NCI-H82 (cell line): Measurements from ENCODE around the gene TAF11L14.
A peak's percentile ranks its signal among the peaks of the same experiment; 100 is the strongest.

ENCODE experiments used
- DNase-seq: peaks from one replicate; lab custom pipeline; 2025; lab: John Stamatoyannopoulos, UW

Gene TAF11L14

DNA sequence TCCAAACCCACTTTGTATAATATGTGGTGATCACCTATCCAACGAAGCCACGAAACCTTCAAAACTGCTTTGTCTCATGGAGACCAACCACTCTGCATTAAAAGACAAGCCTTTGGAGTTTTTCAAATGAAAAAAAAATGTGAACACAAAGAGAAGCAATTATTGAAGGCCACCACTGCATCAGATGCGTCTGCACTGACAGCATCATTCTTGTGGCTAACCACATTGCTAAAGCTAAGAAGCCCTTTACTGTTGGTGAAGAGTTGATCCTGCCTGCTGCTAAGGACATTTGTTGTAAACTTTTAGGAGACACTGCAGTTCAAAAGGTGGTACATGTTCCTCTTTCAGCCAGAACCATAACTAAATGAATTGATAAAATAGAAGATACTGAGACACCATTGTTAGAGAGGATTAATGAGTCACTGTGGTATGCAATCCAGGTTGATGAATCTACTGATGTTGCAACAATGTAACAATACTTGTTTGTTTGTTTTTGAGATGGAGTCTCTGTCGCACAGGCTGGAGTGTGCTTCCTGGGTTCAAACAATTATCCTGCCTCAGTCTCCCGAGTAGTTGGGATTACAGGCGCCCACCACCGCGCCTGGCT is 45.4 kb downstream of the TAF11L14 start:
- DNase-seq: no peak

DNA sequence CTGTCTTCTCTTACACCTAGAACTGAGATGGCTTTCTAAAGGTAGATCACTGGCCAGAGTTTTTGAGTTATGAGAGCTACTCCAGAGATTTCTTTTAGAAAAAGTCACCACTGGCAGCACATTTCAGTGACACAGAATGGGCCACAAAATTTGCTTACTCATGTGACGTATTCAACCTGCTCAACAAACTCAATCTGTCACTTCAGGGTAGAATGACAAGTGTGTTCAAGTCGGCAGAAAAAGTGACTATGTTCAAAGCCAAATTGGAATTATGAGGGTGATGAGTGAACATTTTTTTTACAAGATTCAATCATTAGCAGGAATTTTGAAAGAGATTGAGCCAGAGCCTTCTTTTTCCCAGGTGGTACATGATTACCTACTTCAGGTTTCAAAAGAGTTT is 46.5 kb downstream of the TAF11L14 start:
- peak; percentile 17 for DNase-seq
